Panc1 (cell line): ENCODE data around the gene NCAM1. TPM values are rescaled to one million over a fixed set of nuclear protein-coding genes. Genes with fewer than 3 reads are reported as not detected.

Experiments used
- ATAC-seq: fragments of 200-7000 bp; cut with Tn5 transposase; 2 replicates; pipeline ENCODE4 v1.9.1; 2020; ENCODE audit warnings: mild to moderate bottlenecking, moderate library complexity
- BruUV-seq: library from RNA; stranded (reverse); fragments of 400-500 nt; replicated peaks from 2 replicates; lab custom pipeline; 2021; lab: Mats Ljungman, UMichigan
- CTCF ChIA-PET: fragments of 300-600 bp; sonication (Branson Sonifier 250); formaldehyde crosslinking; loops from one replicate; lab custom pipeline; 2022; ENCODE audit warnings: antibody characterized with exemption; lab: Charles Lee
- POLR2A ChIA-PET: fragments of 300-600 bp; sonication (Branson Sonifier 250); formaldehyde crosslinking; loops from one replicate; lab custom pipeline; 2022; ENCODE audit warnings: antibody characterized with exemption; lab: Charles Lee
- DNase-seq: peaks from one replicate; pipeline ENCODE4 v3.0.0-alpha.2; 2010; ENCODE audit warnings: low read depth, low spot score
- H3K27ac ChIP-seq: 2 replicates; pipeline ENCODE4 v1.5.1; 2011; ENCODE audit warnings: mild to moderate bottlenecking, low read length, inconsistent platforms
- H3K27me3 ChIP-seq: fragments of 200-500 bp; sonication (Bioruptor generic); 2 replicates; pipeline ENCODE4 v1.6.0; 2014; ENCODE audit warnings: low read length, inconsistent platforms; ENCODE audit not compliant: control insufficient read depth, insufficient read depth
- H3K36me3 ChIP-seq: fragments of 200-500 bp; sonication (Bioruptor generic); 2 replicates; pipeline ENCODE4 v1.5.1; 2014; ENCODE audit warnings: inconsistent platforms, mild to moderate bottlenecking, low read length, moderate library complexity; ENCODE audit not compliant: control insufficient read depth, insufficient read depth
- H3K4me1 ChIP-seq: 2 replicates; pipeline ENCODE4 v1.5.1; 2011; ENCODE audit warnings: inconsistent platforms, mild to moderate bottlenecking, low read length, moderate library complexity; ENCODE audit not compliant: control insufficient read depth, insufficient read depth
- H3K4me3 ChIP-seq, 2 experiments: 2 replicates each; pipeline ENCODE4 v1.5.1; 2011 to 2012; ENCODE audit warnings: low read depth in 2 of 2, low read length in 2 of 2, mild to moderate bottlenecking in 2 of 2, inconsistent platforms in 1 of 2, moderate library complexity in 1 of 2
- H3K9me3 ChIP-seq: fragments of 200-500 bp; sonication (Bioruptor generic); 2 replicates; pipeline ENCODE4 v1.5.1; 2014; ENCODE audit warnings: low read depth, mild to moderate bottlenecking, inconsistent platforms, low read length, moderate library complexity; ENCODE audit not compliant: control insufficient read depth, insufficient read depth
- POLR2AphosphoS5 ChIP-seq: IDR thresholded peaks from 2 replicates; pipeline ENCODE4 v1.6.1; 2012; ENCODE audit warnings: mild to moderate bottlenecking, low read depth, low read length, moderate library complexity
- SIN3A ChIP-seq: IDR thresholded peaks from 2 replicates; pipeline ENCODE4 v1.6.1; 2012; ENCODE audit warnings: low read depth, mild to moderate bottlenecking, low read length, moderate library complexity, borderline replicate concordance; ENCODE audit not compliant: insufficient read depth
- TCF7L2 ChIP-seq: IDR thresholded peaks from 2 replicates; pipeline ENCODE4 v1.6.1; 2011; ENCODE audit warnings: mild to moderate bottlenecking, low read depth, low read length, inconsistent platforms
- in situ Hi-C: cut with HindIII; loops from 2 replicates; pipeline ENCODE4 v1.10.0; 2016; ENCODE audit warnings: low sequenced_read_pairs, low pct_unique_long_range_greater_than_20kb
- intact Hi-C: fragments of 100-400 bp; cut with micrococcal nuclease; formaldehyde crosslinking; loops from one replicate; pipeline ENCODE4 v1.10.0; 2022; ENCODE audit not compliant: unreplicated experiment
- total RNA-seq: library from RNA; stranded (reverse); gene quantifications from one replicate; pipeline ENCODE4 v1.2.1, GENCODE V29; 2021; ENCODE audit not compliant: unreplicated experiment
- TF ChIP-seq, protein P1 (sequence below), 2 experiments: IDR thresholded peaks; 2 replicates each; pipeline ENCODE4 v1.6.1; 2011 to 2012; ENCODE audit warnings: low read depth in 2 of 2, control low read depth in 1 of 2, low read length in 1 of 2, mild to moderate bottlenecking in 1 of 2, moderate library complexity in 1 of 2; ENCODE audit not compliant: insufficient read depth in 1 of 2
- TF ChIP-seq, protein P2 (sequence below): fragments of 450-650 bp; IDR thresholded peaks from 2 replicates; pipeline ENCODE4 v1.5.1; 2017; ENCODE audit warnings: mild to moderate bottlenecking

Gene NCAM1
- total RNA-seq, 1 experiment from 2014 or later: 0.18 TPM

DNA sequence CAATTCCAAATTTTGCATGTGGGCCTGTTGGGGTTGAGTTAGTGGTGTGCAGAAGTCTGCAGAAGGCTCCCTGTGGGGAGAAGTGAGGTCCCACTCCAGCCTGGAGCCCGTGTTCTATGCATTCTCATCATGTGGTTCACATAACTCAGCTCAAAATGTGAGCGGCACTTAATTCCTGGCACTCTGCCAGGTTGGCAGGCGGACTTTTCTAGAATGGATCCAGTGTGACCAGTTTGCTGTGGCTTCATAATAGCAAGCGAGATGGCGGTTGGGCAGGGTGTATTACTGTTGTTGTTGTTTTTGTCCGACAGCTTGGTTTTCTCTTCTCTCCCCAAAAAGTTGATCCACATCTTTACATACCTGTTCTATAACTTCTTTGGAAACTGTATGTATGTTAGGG is 206.4 kb downstream of the NCAM1 start:
- Histone ChIP-seq H3K36me3 (no peaks in the 10 kb centered on the region), H3K4me3 (no peak overlapping the region), H3K27me3 (no peaks in the 10 kb centered on the region), H3K4me1 (no peaks in the 10 kb centered on the region), H3K9me3 (no peaks in the 10 kb centered on the region), H3K27ac (no peak overlapping the region)
- BruUV-seq: no TSS peak
- ChIA-PET POLR2A (interaction anchor here (0.6 kb wide), 1 partner anchor 35 kb away, joined by 5 read pairs; no protein-coding TSS in a partner anchor), CTCF (no interaction called here)
- intact Hi-C loops: no loop called here
- in situ Hi-C loops: no loop called here
- TF ChIP-seq POLR2AphosphoS5 (no peak), SIN3A (no peak), TCF7L2 (no peak)
- TF ChIP-seq, protein P1, sequence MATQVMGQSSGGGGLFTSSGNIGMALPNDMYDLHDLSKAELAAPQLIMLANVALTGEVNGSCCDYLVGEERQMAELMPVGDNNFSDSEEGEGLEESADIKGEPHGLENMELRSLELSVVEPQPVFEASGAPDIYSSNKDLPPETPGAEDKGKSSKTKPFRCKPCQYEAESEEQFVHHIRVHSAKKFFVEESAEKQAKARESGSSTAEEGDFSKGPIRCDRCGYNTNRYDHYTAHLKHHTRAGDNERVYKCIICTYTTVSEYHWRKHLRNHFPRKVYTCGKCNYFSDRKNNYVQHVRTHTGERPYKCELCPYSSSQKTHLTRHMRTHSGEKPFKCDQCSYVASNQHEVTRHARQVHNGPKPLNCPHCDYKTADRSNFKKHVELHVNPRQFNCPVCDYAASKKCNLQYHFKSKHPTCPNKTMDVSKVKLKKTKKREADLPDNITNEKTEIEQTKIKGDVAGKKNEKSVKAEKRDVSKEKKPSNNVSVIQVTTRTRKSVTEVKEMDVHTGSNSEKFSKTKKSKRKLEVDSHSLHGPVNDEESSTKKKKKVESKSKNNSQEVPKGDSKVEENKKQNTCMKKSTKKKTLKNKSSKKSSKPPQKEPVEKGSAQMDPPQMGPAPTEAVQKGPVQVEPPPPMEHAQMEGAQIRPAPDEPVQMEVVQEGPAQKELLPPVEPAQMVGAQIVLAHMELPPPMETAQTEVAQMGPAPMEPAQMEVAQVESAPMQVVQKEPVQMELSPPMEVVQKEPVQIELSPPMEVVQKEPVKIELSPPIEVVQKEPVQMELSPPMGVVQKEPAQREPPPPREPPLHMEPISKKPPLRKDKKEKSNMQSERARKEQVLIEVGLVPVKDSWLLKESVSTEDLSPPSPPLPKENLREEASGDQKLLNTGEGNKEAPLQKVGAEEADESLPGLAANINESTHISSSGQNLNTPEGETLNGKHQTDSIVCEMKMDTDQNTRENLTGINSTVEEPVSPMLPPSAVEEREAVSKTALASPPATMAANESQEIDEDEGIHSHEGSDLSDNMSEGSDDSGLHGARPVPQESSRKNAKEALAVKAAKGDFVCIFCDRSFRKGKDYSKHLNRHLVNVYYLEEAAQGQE (IDR thresholded peaks at IDR 0.05; ENCODE audit: insufficient read depth in 1 of 2, low read depth in 2 of 2, low read length in 1 of 2): no peak
- TF ChIP-seq, protein P2, sequence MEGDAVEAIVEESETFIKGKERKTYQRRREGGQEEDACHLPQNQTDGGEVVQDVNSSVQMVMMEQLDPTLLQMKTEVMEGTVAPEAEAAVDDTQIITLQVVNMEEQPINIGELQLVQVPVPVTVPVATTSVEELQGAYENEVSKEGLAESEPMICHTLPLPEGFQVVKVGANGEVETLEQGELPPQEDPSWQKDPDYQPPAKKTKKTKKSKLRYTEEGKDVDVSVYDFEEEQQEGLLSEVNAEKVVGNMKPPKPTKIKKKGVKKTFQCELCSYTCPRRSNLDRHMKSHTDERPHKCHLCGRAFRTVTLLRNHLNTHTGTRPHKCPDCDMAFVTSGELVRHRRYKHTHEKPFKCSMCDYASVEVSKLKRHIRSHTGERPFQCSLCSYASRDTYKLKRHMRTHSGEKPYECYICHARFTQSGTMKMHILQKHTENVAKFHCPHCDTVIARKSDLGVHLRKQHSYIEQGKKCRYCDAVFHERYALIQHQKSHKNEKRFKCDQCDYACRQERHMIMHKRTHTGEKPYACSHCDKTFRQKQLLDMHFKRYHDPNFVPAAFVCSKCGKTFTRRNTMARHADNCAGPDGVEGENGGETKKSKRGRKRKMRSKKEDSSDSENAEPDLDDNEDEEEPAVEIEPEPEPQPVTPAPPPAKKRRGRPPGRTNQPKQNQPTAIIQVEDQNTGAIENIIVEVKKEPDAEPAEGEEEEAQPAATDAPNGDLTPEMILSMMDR: no peak
- ATAC-seq (no peak), DNase-seq (no peak)

DNA sequence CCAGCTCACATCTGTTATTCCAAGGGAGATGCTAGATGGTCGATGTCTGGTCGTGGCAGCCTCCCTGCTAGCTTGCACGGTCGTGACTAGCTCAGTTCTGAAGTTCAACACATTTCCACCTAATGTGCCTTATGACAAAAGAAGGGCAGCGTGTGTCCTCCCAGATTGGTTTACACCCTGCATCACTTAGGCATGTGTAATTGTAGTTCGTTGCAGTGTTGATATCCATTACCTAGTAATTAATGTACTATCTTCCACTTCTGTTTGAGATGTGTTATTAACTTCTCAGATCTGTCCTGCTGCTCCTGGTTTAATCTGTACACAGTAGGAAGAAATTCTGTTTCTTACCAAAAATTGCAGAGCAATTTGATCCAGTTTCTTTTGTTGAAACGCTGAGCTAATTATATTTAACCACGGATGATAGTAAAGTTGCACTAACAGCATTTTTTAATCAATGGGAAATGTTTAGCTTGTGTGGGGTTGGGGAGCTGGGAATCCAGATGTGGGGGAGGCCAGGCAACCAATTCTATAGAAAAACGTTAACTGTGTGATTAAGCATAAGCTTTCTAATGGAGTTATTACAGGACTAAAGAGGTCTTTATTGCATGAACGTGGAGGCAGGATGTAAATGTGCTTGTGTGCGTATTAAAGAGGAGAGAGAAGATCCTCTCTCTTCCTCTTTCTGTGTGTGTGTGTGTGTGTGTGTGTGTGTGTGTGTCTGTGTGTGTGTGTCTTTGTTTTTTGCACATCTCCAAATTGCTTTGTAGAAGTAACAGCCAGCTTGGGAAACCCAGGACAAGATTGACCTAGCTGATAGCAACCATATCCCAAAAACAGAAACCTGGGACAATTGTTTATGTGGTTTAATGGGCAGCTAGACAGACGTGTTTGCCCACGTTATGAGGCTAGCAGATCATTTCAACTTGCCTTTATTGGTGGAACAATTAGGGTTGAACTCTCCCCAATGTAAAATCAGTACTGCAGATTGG is 207.4 kb downstream of the NCAM1 start:
- intact Hi-C loops (no loop called here), in situ Hi-C loops (no loop called here)
- Histone ChIP-seq H3K36me3 (no peaks in the 10 kb centered on the region), H3K27ac (no peak overlapping the region), H3K4me3 (no peak overlapping the region), H3K4me1 (no peaks in the 10 kb centered on the region), H3K27me3 (peaks cover 2% of the 10 kb centered on the region; the same call in 1 of the 2 replicates), H3K9me3 (no peaks in the 10 kb centered on the region)
- DNase-seq (no peak), ATAC-seq (no peak)
- TF ChIP-seq, protein P2: no peak
- TF ChIP-seq SIN3A (no peak), TCF7L2 (no peak)
- ChIA-PET POLR2A (interaction anchor here (0.6 kb wide), 1 partner anchor 36 kb away, joined by 5 read pairs; no protein-coding TSS in a partner anchor), CTCF (no interaction called here)
- BruUV-seq: no TSS peak
